Endothelial cell of umbilical vein (primary cell): ENCODE results near the gene TRAF3. TPM values are rescaled to one million over a fixed set of nuclear protein-coding genes. Genes with fewer than 3 reads are reported as not detected.

Source experiments
- BruUV-seq: library from RNA; stranded (reverse); fragments of 400-500 nt; replicated peaks from 2 replicates; lab custom pipeline; 2021; lab: Mats Ljungman, UMichigan
- CTCF ChIA-PET: fragments of 300-600, 350-600 bp; sonication (Branson Sonifier 250); formaldehyde crosslinking; loops from one replicate; lab custom pipeline; 2021; ENCODE audit warnings: antibody characterized with exemption, inconsistent platforms; lab: Charles Lee
- POLR2A ChIA-PET: fragments of 300-600, 350-600 bp; sonication (Branson Sonifier 250); formaldehyde crosslinking; loops from one replicate; lab custom pipeline; 2021; ENCODE audit warnings: antibody characterized with exemption, inconsistent platforms; lab: Charles Lee
- DNase-seq: peaks from one replicate; pipeline ENCODE4 v3.0.0-alpha.2; 2011; ENCODE audit warnings: low read depth, low spot score
- FAIRE-seq: peaks from 2 replicates; lab custom pipeline; 2011; peaks lifted over from hg19 to GRCh38; lab: Jason Lieb, UNC
- H2AFZ ChIP-seq: 2 replicates; pipeline ENCODE4 v1.6.0; 2012; ENCODE audit warnings: low read depth, low read length, control low read depth, inconsistent platforms
- H3K27ac ChIP-seq: 2 replicates; pipeline ENCODE4 v1.5.1; 2011; ENCODE audit warnings: low read depth, mild to moderate bottlenecking, control low read depth, low read length, moderate library complexity; ENCODE audit not compliant: insufficient read depth
- H3K27me3 ChIP-seq, 2 experiments: 2 replicates each; pipeline versions ENCODE4 v1.6.0 to v1.6.1; 2011; ENCODE audit warnings: low read length in 2 of 2, mixed read lengths in 1 of 2; ENCODE audit not compliant: control insufficient read depth in 2 of 2, insufficient read depth in 2 of 2
- H3K36me3 ChIP-seq, 2 experiments: 2 replicates in 1 of 2; 3 replicates in 1 of 2; pipeline ENCODE4 v1.5.1; 2011; ENCODE audit warnings: low read length in 2 of 2, mild to moderate bottlenecking in 1 of 2, moderate library complexity in 1 of 2; ENCODE audit not compliant: control insufficient read depth in 2 of 2, insufficient read depth in 2 of 2; ENCODE audit errors: extremely low read depth in 1 of 2
- H3K4me1 ChIP-seq: 3 replicates; pipeline ENCODE4 v1.5.1; 2011; ENCODE audit warnings: mild to moderate bottlenecking, low read length; ENCODE audit not compliant: control insufficient read depth, insufficient read depth; ENCODE audit errors: extremely low read depth
- H3K4me2 ChIP-seq: 2 replicates; pipeline ENCODE4 v1.6.1; 2011; ENCODE audit warnings: low read length, control low read depth, mixed read lengths; ENCODE audit not compliant: insufficient read depth
- H3K4me3 ChIP-seq, 3 experiments: fragments of 200-600 bp in 1 of 3; sonication (generic), shearing (Covaris generic) in 1 of 3; replicated peaks in 1 of 3; 2 replicates each; pipeline ENCODE4 v1.5.1; 2011 to 2016; ENCODE audit warnings: control low read depth in 3 of 3, low read length in 3 of 3, mild to moderate bottlenecking in 2 of 3, inconsistent platforms in 1 of 3, low read depth in 1 of 3, moderate library complexity in 1 of 3; ENCODE audit not compliant: insufficient read depth in 1 of 3
- H3K79me2 ChIP-seq: 2 replicates; pipeline ENCODE4 v1.6.0; 2012; ENCODE audit warnings: low read length, inconsistent platforms; ENCODE audit not compliant: control insufficient read depth, insufficient read depth
- H3K9ac ChIP-seq: replicated peaks from 2 replicates; pipeline ENCODE3; 2011; ENCODE audit warnings: low read length, control low read depth; ENCODE audit not compliant: insufficient read depth; ENCODE audit errors: extremely low read depth
- H3K9me1 ChIP-seq: replicated peaks from 3 replicates; pipeline ENCODE4 v1.6.0; 2011; ENCODE audit warnings: mild to moderate bottlenecking, low read length; ENCODE audit not compliant: control insufficient read depth, insufficient read depth; ENCODE audit errors: extremely low read depth
- H3K9me3 ChIP-seq: replicated peaks from 2 replicates; pipeline ENCODE4 v1.5.1; 2012; ENCODE audit warnings: low read length, inconsistent platforms; ENCODE audit not compliant: control insufficient read depth, insufficient read depth
- H4K20me1 ChIP-seq: replicated peaks from 2 replicates; pipeline ENCODE3; 2011; ENCODE audit warnings: mild to moderate bottlenecking, low read length; ENCODE audit not compliant: control insufficient read depth, insufficient read depth; ENCODE audit errors: extremely low read depth
- CTCF ChIP-seq, 2 donors: IDR thresholded peaks; 1 replicate in 1 of 2; 2 replicates in 1 of 2; pipeline ENCODE4 v1.5.1; 2011; ENCODE audit warnings: low read length in 2 of 2, mild to moderate bottlenecking in 2 of 2, moderate library complexity in 2 of 2, control low read depth in 1 of 2, inconsistent platforms in 1 of 2, low read depth in 1 of 2; ENCODE audit not compliant: insufficient read depth in 1 of 2; ENCODE audit errors: extremely low read depth in 1 of 2
- FOS ChIP-seq: IDR thresholded peaks from 2 replicates; pipeline ENCODE4 v1.6.1; 2011; ENCODE audit warnings: mild to moderate bottlenecking, low read length, moderate library complexity, borderline replicate concordance; ENCODE audit not compliant: insufficient read depth
- GATA2 ChIP-seq: IDR thresholded peaks from 2 replicates; pipeline ENCODE4 v1.7.0; 2011; ENCODE audit warnings: low read depth, mild to moderate bottlenecking, moderate library complexity, mixed read lengths, low read length; ENCODE audit not compliant: insufficient read length, insufficient read depth
- JUN ChIP-seq: IDR thresholded peaks from 2 replicates; pipeline ENCODE4 v1.6.1; 2011; ENCODE audit warnings: borderline replicate concordance, low read depth; ENCODE audit not compliant: insufficient read length, insufficient read depth
- MAX ChIP-seq: IDR thresholded peaks from 2 replicates; pipeline ENCODE4 v1.6.1; 2011; ENCODE audit not compliant: insufficient read depth, insufficient read length
- MYC ChIP-seq: IDR thresholded peaks from one replicate; pipeline ENCODE4 v1.6.1; 2011; ENCODE audit warnings: mild to moderate bottlenecking, low read depth, low read length
- POLR2A ChIP-seq: IDR thresholded peaks from 2 replicates; pipeline ENCODE4 v1.6.1; 2012; ENCODE audit warnings: low read depth, mild to moderate bottlenecking, control low read depth, low read length
- POLR2AphosphoS5 ChIP-seq: IDR thresholded peaks from 2 replicates; pipeline ENCODE4 v1.6.1; 2012; ENCODE audit warnings: low read depth, mild to moderate bottlenecking, control low read depth, low read length, moderate library complexity; ENCODE audit not compliant: insufficient read depth
- dilution Hi-C: fragments of 300-500 bp; cut with MboI; formaldehyde crosslinking; loops from one replicate; pipeline ENCODE4 v1.15.0; 2019; ENCODE audit warnings: low sequenced_read_pairs; ENCODE audit not compliant: extremely low pct_ligation_motif_present
- intact Hi-C: fragments of 100-400 bp; cut with micrococcal nuclease; formaldehyde crosslinking; loops from one replicate; pipeline ENCODE4 v1.10.0; 2022
- polyA plus RNA-seq, 4 experiments: library from polyadenylated mRNA; depleted of rRNA in 3 of 4; stranded (reverse) in 3 of 4; unstranded in 1 of 4; fragments of >200 nt; gene quantifications; 2 replicates each; pipeline versions ENCODE4 v1.2.1 to v1.2.3, GENCODE V29; 2011 to 2012; ENCODE audit warnings: missing spikeins in 1 of 4
- total RNA-seq: library from RNA; stranded (reverse); gene quantifications from 2 replicates; pipeline ENCODE4 v1.2.3, GENCODE V29; 2021

Gene TRAF3
- total and polyA plus RNA-seq, 2 donors (not counting 3 experiments of a cell fraction or from before 2014, with no cell fraction given), result 14.4 to 27.6 TPM

GRCh38 chr14:102933618-102934231, 156.5 kb downstream of the TRAF3 start:
- H3K4me2 ChIP-seq, result no peak overlapping the region
- peaks cover 3 to 26% of the 10 kb centered on the region in 2 experiments for H3K36me3 ChIP-seq
- DNase-seq (no peak), FAIRE-seq (no peak)
- no peaks in the 10 kb centered on the region for H3K9me3 ChIP-seq
- intact Hi-C loops (no loop called here), dilution Hi-C loops (no loop called here)
- ChIA-PET CTCF (interaction anchor here (1.5 kb wide), 1 partner anchor 239 kb away, joined by 3 read pairs; no protein-coding TSS in a partner anchor), POLR2A (no interaction called here)
- no peak overlapping the region for H3K9ac ChIP-seq
- H3K9me1 ChIP-seq, result no peaks in the 10 kb centered on the region
- no TSS peak for BruUV-seq
- TF ChIP-seq POLR2AphosphoS5, result no peak
- no peak for TF ChIP-seq MAX
- no peak for TF ChIP-seq JUN
- TF ChIP-seq FOS, result no peak
- TF ChIP-seq CTCF (IDR thresholded peaks at IDR 0.05; ENCODE audit: extremely low read depth in 1 of 2, insufficient read depth in 1 of 2, low read depth in 1 of 2, low read length in 2 of 2), result no peak
- TF ChIP-seq POLR2A, result no peak
- TF ChIP-seq GATA2, result no peak
- no peak for TF ChIP-seq MYC
- H3K4me1 ChIP-seq, result peaks cover 7% of the 10 kb centered on the region
- no peaks in the 10 kb centered on the region for H4K20me1 ChIP-seq
- H3K27ac ChIP-seq, result no peak overlapping the region
- no peak overlapping the region for H3K4me3 ChIP-seq
- H3K79me2 ChIP-seq, result no peaks in the 10 kb centered on the region
- no peak overlapping the region for H2AFZ ChIP-seq
- H3K27me3 ChIP-seq, result peaks cover 13 to 20% of the 10 kb centered on the region in 2 experiments
